Activated CD8-positive, alpha-beta memory T cell treated with anti-CD3 and anti-CD28 coated beads, Interleukin-2, amount 50 U/mL, for 4 hours (primary cell): ENCODE results near the gene KIN.
"Not testable (repeated sequence)": the region's sequence is repeated elsewhere in the genome, so short reads cannot be mapped to it uniquely, and the experiment has no call there.

Experiments
- DNase-seq: peaks from one replicate; pipeline ENCODE4 v3.0.0-alpha.2; 2020

The KIN gene

GRCh38 chr10:7718685-7719084 is 69.1 kb downstream of the KIN start:
- DNase-seq: no peak

- no peak for DNase-seq
Measured at GRCh38 chr10:7717767-7718166, 70.0 kb downstream of the KIN start.

- no peak for DNase-seq
Measured at GRCh38 chr10:7715515-7715914, 72.3 kb downstream of the KIN start.

- not testable (repeated sequence) for DNase-seq
Measured at GRCh38 chr10:7711075-7711474, 76.7 kb downstream of the KIN start.

GRCh38 chr10:7710446-7710845 is 77.3 kb downstream of the KIN start:
- DNase-seq: no peak

GRCh38 chr10:7708832-7709231 is 79.0 kb downstream of the KIN start:
- no peak for DNase-seq

GRCh38 chr10:7707858-7708622 is 79.8 kb downstream of the KIN start:
- DNase-seq: no peak

- no peak for DNase-seq
Measured at GRCh38 chr10:7707102-7707501, 80.7 kb downstream of the KIN start.

GRCh38 chr10:7706534-7707073 is 81.2 kb downstream of the KIN start:
- no peak for DNase-seq

- no peak for DNase-seq
Measured at GRCh38 chr10:7705341-7705740, 82.5 kb downstream of the KIN start.

GRCh38 chr10:7704071-7705016 is 83.4 kb downstream of the KIN start:
- no peak for DNase-seq

GRCh38 chr10:7703140-7703539 is 84.7 kb downstream of the KIN start, which contains the start of gene ITIH2:
TSS of gene ITIH2 (plus strand) at chr10:7703316. CDS start at chr10:7703435, 119 bp downstream.
- DNase-seq: no peak

- no peak for DNase-seq
Measured at GRCh38 chr10:7702288-7702812, 85.4 kb downstream of the KIN start.

- DNase-seq: no peak
Measured at GRCh38 chr10:7701158-7701742, 86.5 kb downstream of the KIN start.
